PC-3 (cell line): ENCODE measurements around the gene RCAN1.

Experiments used
- CTCF ChIP-seq: fragments of 300-600 bp; sonication (generic); conservative IDR thresholded peaks from 2 replicates; pipeline ENCODE4 v1.5.1; 2017; ENCODE audit warnings: antibody characterized with exemption, low read depth, mild to moderate bottlenecking, low read length
- EZH2 ChIP-seq: fragments of 300-600 bp; sonication (generic); IDR thresholded peaks from one replicate; pipeline ENCODE4 v1.6.1; 2017; ENCODE audit warnings: antibody characterized with exemption, mild to moderate bottlenecking, low read length; ENCODE audit not compliant: unreplicated experiment
- EZH2phosphoT487 ChIP-seq: fragments of 300-600 bp; sonication (generic); IDR thresholded peaks from 2 replicates; pipeline ENCODE4 v1.6.1; 2018; ENCODE audit warnings: mild to moderate bottlenecking, antibody characterized with exemption, low read length, borderline replicate concordance

GRCh38 chr21:34514576-34515115 lies 100.3 kb downstream of the RCAN1 start:
- TF ChIP-seq CTCF (no peak), EZH2 (no peak), EZH2phosphoT487 (no peak)
